HG03439 (cell line): ENCODE results near the gene UTP25.
"Not testable (repeated sequence)": the region's sequence is repeated elsewhere in the genome, so short reads cannot be mapped to it uniquely, and the experiment has no call there.

ENCODE experiments used
- ATAC-seq: cut with Tn5 transposase; IDR thresholded peaks from one replicate; pipeline ENCODE4 v1.9.1; 2021; ENCODE audit warnings: mild to moderate bottlenecking, moderate library complexity; ENCODE audit not compliant: unreplicated experiment

The UTP25 gene

GRCh38 chr1:209870151-209870831 is 42.5 kb downstream of the UTP25 start:
- no peak for ATAC-seq

- no peak for ATAC-seq
Measured at GRCh38 chr1:209871006-209871405, 43.2 kb downstream of the UTP25 start.

- no peak for ATAC-seq
Measured at GRCh38 chr1:209871430-209871829, 43.7 kb downstream of the UTP25 start.

- no peak for ATAC-seq
Measured at GRCh38 chr1:209873067-209873799, 45.5 kb downstream of the UTP25 start.

- ATAC-seq = no peak
Measured at GRCh38 chr1:209875515-209875914, 47.7 kb downstream of the UTP25 start.

- ATAC-seq = no peak
Measured at GRCh38 chr1:209876078-209876800, 48.5 kb downstream of the UTP25 start.

- ATAC-seq = no peak
Measured at GRCh38 chr1:209877087-209877764, 49.5 kb downstream of the UTP25 start.

- ATAC-seq = no peak
Measured at GRCh38 chr1:209878964-209879363, 51.2 kb downstream of the UTP25 start.

GRCh38 chr1:209879539-209879938 is 51.8 kb downstream of the UTP25 start:
- ATAC-seq = no peak

GRCh38 chr1:209880031-209880430 is 52.3 kb downstream of the UTP25 start:
- no peak for ATAC-seq

- no peak for ATAC-seq
Measured at GRCh38 chr1:209881619-209882018, 53.8 kb downstream of the UTP25 start.

GRCh38 chr1:209882286-209882685 is 54.5 kb downstream of the UTP25 start:
- ATAC-seq = no peak

GRCh38 chr1:209882942-209883340 is 55.2 kb downstream of the UTP25 start:
- ATAC-seq = no peak

- no peak for ATAC-seq
Measured at GRCh38 chr1:209883341-209883971, 55.7 kb downstream of the UTP25 start.

- ATAC-seq = no peak
Measured at GRCh38 chr1:209884249-209884648, 56.5 kb downstream of the UTP25 start.

- ATAC-seq = peak; percentile 96
Measured at GRCh38 chr1:209884665-209885117, 56.9 kb downstream of the UTP25 start.

- no peak for ATAC-seq
Measured at GRCh38 chr1:209885403-209886218, 57.8 kb downstream of the UTP25 start.

- no peak for ATAC-seq
Measured at GRCh38 chr1:209886219-209886536, 58.4 kb downstream of the UTP25 start.

- ATAC-seq = not testable (repeated sequence)
Measured at GRCh38 chr1:209888291-209889076, 60.7 kb downstream of the UTP25 start.
